GM19240 (cell line): ENCODE results near the gene MACO1.
"Not testable (repeated sequence)": the region's sequence is repeated elsewhere in the genome, so short reads cannot be mapped to it uniquely, and the experiment has no call there.

Experiments used
- DNase-seq: peaks from one replicate; pipeline ENCODE4 v3.0.0; 2011; ENCODE audit warnings: low spot score; ENCODE audit not compliant: insufficient read length

MACO1 gene

DNA sequence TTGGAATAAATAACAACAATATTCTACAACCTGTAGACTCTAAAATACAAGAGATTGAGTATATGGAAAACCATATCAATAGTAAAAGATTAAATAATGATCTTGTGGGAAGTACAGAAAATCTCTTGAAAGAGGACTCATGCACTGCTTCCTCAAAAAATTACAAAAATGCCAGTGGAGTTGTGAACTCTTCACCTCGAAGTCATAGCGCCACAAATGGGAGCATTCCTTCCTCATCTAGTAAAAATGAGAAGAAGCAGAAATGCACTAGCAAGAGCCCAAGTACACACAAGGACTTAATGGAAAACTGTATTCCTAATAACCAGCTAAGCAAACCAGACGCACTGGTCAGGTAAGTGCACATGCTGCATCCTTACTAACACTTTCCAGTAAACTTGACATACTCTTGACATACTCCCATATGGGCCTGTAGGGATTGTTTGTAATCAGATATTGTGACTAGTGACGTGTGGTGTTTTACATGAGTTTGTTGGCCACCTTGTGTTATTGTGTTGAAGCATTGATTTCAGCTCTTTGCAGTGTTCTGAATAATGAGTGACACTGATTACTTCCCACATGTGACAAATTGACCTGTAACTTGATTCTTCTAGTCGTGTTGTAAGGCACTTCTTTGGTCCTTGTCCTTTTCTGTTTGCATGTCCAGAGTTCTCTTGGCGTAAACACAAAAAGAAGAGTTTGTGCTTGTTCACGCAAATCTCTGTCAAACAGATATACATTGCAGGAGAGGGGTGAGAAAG is 28.0 kb downstream of the MACO1 start:
- DNase-seq: no peak

DNA sequence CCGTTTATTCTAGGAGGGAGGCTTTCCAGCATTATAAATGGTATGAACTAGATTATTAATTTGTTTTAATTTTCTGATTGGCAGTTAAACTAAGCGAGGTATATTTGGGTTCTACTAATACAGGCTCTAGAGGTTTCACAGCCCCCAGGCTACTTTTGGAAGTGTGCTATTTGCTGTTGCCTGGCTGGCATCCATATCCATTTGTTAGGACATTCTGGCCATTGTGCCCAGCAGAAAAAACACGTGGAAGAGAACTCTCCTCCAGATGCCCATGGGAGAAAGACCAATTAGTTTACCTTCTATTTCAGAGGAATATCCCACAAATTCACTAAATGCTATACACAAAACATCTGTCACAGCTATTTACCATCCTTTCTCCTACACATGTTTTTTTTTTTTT is 29.3 kb downstream of the MACO1 start:
- no peak for DNase-seq

DNA sequence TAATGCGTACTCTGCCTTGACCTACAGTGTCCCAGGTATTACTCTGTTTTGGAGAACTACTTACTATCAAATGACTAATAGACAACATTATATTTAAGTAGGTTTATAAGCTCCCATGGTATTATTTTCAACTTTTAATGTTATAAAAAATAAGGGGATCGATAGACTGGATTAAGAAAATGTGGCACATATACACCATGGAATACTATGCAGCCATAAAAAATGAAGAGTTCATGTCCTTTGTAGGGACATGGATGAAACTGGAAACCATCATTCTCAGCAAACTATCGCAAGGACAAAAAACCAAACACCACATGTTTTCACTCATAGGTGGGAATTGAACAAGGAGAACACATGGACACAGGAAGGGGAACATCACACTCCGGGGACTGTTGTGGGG is 30.1 kb downstream of the MACO1 start:
- DNase-seq: not testable (repeated sequence)

DNA sequence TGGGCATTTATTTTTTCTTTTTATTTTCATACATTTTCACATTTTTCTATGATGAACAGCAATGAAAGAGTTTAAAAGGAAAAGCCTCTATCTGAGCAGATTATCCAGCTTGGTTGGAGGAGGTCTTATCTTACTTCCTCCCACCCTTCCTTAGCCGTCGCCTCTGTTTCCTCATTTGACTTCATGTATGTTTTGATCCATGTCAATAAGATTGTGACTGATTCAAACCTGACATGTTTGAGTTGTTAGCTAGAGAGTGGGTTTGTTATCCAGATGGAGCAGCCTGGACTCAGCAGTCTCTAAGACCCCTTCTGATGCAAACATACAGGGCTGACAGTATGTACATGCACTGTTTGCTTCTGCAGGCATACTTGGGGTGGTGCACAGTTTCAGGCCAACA is 31.2 kb downstream of the MACO1 start:
- DNase-seq: no peak

DNA sequence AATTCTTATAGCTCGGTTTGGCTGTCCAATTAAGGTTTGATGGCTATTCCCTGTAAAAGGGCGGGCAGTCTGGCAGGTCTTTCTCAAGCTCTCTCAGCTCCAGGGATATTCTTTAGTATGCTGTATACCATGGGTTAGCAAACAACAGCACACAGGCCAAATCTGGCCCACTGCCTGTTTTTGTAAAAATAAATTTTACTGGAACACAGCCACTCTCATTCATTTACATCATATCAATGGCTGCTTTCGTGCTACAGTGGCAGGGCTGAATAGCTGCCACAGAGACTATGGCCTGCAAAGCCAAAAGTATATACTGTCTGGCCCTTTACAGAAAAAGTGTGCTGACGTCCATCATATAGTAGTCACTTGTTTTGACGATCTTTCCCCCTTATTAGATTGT is 32.0 kb downstream of the MACO1 start:
- DNase-seq: no peak

DNA sequence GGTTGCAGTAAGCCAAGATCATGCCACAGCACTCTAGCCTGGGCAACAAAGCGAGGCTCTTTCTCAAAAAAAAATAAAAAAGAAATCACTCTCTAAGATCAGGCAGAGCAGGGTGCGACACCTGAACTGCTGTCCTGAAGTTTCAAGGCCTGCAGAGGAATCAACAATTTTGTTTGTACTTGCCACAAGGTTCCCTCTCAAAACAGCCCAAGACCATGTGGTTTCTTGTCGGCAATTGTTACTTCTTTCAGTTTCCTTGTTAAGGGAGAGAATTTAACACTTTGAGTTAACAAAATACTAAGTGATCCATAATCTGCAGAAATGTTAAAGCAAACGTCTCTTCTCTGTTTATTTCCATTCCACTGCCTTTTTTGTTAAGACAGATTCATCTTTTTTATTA is 36.5 kb downstream of the MACO1 start:
- no peak for DNase-seq

DNA sequence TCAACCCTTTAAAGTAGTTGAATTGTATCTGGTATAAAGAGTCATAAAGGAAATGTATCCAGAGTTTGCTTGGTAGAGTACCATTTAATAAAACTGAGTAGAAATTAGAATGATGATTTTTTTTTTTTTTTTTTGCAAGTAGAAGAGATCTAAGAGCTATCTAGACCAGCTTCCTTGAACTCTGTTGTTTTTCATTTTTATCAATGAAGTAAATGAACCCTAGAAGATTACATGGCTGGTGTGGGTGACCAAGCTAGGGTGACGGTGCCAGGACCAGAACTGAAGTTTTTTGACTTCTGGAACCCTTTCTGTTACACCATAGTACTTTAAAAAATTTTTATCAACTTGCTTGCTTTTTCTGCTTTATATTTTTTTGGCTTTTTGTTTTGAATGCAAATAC is 36.9 kb downstream of the MACO1 start:
- DNase-seq: no peak

DNA sequence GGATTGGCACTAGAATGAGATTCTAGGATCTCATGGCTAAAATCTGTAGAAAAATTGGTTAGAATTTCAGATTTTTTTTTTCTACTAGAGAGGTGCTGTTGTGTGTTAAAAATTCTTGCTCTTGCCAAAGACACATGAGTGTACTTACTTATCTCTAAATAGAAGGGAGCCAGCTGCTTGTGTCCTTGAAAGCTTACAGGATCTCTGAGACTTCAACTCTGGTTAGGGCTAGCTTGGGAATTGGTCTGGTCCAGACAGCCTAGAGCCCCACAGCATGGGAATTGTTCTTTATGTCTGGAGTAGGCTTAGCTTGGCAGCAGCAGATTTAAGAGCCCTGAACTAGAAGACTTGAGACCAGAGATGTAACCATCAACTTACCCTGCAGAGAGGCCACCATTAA is 37.3 kb downstream of the MACO1 start:
- no peak for DNase-seq

DNA sequence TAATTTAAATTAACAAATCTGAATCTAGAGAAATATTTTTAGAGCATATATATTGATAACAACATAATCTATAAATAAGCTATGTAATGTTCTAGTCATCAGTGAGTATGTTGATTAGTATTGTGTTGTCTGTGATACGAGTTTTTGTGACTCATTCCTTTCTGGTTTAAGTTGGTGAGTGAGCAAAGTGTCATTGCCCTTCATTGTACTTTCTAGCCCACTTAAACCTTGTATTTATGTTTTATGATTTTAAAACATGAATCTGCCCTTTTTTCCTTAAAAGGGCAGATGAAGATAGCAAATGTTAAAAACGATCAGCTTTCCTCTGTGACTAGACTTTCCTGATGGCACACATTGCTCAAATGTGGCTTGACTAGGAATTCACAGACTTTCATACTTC is 38.5 kb downstream of the MACO1 start:
- no peak for DNase-seq

DNA sequence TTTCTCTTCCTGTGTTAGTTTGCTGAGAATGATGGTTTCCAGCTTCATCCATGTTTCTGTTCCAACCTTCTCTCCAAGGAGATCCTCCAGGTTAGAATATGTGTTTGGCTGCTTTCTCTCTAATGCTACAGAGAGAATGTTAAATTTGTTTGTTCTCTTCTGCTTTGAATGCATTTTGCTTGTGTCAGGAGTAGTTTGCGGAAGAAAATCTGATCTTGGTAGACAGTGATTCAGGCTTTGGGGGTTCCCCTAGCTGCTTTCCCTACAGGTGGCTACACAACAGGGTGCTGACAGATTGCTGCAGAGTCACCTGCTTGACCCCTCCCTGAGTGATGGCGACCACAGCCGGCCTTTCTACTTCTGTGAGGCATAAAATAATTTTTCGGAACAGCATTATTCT is 41.8 kb downstream of the MACO1 start:
- DNase-seq: no peak

DNA sequence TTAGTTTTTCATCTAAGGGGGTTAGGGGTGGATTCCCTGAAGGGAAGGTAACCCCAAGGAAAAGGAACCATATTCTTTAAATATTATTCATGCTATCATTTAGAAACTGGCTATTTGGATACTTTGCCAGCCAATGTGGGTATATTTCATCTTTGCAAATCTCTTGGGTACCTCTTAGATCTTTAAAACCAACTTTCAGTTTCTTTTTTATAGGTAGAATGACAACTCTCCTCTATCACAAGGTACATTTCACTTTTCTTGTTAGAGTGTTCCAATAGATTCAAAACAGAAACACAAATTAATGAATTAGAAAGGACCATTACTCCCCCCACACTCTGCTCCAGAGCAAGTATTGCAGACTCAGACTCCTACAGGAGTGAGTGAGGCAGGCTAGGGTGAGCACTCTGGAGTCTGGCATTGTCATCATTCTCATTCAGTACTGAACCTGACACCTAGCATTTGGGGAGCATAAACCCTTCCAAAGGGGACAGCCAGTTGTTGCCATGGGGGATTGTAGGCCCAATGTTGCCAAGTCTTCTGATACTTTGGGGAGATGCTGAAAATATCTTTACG is 43.0 kb downstream of the MACO1 start:
- DNase-seq: no peak

DNA sequence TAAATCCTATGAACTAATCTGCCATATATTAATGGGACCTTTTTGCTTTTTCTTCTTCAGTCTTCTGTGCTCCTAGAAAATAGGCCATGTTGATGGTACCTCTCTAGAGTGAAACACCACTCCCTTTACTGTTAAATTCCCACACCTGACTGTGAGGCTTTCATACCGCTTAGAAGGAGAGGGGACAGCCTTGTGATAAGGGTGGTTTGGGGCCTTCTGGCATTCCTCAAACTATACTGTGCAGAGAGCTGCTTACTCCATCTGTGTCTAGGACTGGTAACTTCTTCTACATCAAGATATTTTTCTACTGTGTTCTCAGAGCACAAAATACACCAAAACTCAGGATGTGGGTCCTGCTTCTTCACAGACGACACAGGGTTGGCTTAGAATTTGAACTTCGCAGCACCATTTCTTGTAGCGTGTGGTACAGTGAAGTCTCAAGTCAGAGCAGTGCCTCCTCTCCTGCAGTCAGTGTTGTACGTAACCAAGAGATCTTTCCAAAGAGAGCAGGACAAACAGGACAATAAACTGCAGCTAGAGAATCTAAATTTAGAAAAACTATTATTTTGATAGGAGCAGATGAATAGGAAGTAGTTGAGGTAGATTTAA is 43.8 kb downstream of the MACO1 start:
- DNase-seq: no peak

DNA sequence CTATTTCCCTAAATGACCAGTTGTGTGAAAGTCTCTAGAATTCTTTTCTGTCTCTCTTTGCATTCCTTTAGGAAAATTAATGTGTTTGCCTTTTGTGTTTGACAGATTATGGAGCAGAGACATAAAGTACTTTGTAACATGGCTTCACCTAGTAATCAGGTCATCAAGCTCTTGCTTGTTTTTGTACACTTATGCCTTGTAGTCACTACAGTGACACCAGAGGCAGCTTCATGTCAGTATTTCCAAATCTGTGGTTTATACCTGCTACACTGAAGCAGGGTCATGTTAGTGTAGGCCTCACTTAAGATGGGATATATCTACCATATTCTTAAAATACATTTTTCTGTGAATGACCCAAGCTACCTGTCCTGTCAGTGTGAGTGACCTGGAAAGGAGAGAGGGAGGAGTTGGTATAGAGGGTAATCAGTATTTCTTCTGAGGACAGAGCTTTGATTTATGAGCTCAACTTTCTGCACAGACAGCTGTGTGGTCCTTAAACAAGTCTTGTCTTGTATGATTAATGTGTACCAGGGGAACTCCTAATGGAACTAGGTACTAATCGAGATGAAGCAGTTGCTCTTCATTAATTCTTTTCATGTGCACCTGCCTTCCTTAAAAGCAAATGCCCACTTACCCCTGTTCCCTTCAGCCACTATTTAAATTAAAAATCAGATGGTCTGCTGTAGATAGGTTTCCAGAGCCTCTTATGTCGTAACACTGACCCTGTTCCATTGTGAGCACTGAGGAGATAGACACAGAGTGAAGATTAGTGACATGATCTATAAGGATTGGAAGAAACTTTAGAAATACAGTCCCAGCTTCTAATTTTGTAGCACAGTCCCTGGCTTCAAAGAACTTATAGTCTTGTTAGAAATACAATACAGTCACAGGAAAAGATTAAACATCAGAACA is 45.7 kb downstream of the MACO1 start:
- DNase-seq: no peak

DNA sequence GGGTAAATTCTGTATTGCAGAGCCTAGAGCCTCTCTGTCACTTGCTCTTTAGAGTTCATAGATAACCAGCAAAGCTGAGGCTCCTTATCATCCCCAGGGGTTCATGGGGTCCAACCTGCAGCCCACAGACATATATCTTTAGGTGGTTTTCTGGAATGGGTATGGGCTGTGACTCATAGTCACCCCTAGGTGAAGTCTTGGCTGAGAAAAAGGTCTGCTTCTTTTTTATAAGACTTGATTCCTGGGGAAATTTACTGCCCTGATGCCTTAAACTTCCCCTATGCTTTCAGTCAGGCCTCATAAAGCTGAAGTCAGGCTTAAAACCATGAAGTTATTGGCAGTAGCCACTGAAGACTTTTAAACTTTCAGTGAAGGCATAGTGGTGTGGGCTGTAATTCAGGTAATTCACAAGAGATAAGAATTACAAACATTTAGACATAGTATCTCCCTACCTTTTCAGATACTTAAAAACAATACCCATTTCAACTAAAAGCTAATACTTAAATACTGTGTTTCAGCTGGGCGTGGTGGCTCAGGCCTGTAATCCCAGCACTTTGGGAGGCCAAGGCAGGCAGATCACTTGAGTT is 46.8 kb downstream of the MACO1 start:
- no peak for DNase-seq

DNA sequence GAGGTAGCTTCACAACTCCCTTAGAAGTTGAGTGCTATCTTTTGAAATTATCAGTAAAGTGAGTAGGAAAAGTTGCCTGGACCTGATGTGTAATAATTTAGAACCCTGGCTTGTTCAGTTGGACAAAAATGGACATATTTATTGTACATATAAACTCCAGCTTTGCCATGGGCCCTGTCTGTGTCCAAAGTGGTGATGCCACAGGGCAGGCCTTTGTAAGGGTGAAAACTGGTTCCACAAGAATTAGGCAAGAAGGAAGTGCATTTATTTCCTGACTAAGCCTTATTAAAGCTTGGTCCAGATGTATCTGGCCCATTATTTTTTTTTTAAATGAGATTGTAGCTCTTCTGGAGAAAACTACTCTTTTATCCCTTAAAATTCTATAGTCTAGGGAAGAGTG is 47.9 kb downstream of the MACO1 start:
- DNase-seq: no peak

DNA sequence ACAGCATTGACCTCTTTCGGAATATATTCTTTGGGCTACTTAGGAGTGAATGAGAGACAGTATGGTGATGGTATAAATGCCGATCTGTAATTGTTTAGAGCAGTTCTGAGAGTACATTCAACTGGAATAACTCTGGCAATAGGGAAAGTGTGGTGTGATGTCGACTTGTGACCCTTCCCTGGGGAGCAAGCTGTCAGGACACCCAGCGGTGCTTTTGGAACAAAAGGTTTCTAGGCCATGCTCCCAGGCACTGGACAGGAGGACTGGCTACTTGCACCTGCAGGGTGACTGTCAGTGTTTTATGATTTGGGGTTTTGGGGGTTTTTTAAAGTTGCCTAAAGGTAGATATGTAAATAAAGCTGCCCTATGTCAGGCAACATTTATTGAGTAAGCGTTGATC is 50.9 kb downstream of the MACO1 start:
- no peak for DNase-seq

DNA sequence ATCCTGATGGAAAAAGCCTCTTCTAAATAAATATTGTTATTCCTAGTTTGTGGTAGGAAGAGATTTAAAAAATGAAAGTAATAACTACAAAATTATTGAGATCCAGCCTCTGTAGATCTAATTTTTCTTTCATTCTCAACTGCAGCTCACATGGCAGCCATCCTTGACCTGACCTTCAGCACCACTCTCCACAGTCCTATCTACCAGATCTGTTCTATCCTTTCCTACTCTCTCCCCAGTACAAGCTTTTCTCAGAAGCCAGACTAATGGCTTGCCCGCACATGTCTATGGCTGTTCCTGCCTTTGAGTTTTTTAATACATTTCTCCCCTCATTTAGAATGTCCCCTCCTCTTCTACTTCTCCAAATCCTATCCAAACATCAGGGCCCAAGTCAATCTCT is 51.5 kb downstream of the MACO1 start:
- DNase-seq: no peak

DNA sequence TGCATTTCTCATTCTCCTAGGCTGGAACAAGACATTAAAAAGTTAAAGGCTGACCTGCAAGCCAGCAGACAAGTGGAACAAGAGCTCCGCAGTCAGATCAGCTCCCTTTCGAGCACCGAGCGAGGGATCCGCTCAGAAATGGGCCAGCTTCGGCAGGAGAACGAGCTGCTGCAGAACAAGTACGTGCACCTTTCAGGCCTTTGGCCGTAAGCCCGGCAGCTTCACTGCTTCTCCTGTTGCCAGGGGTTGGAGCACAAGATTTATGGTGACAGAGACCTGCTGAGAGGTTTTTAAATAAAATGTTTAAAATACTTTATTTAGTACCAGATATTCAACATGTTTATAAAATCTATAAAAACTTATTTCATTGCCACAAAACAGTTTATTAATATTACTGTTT is 53.4 kb downstream of the MACO1 start:
- no peak for DNase-seq

DNA sequence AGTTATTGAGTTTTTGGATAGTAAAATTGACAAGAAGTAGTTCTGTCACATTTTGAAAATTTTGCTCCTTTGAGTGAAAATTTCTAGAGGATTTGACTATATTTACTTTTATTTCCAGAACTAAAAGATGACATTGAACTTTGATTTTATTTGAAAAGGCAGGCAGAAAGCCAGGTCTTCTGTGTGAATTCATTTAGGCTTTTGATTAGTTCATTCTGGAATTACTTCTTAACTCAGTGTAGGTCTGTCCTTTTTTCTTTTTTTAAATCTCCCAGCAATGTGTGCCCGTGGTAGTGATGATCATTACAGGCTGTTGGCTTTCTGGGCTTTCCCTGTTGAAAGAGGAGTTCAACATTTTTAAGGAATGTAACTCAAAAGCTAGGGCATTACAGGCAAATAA is 53.8 kb downstream of the MACO1 start:
- DNase-seq: no peak

DNA sequence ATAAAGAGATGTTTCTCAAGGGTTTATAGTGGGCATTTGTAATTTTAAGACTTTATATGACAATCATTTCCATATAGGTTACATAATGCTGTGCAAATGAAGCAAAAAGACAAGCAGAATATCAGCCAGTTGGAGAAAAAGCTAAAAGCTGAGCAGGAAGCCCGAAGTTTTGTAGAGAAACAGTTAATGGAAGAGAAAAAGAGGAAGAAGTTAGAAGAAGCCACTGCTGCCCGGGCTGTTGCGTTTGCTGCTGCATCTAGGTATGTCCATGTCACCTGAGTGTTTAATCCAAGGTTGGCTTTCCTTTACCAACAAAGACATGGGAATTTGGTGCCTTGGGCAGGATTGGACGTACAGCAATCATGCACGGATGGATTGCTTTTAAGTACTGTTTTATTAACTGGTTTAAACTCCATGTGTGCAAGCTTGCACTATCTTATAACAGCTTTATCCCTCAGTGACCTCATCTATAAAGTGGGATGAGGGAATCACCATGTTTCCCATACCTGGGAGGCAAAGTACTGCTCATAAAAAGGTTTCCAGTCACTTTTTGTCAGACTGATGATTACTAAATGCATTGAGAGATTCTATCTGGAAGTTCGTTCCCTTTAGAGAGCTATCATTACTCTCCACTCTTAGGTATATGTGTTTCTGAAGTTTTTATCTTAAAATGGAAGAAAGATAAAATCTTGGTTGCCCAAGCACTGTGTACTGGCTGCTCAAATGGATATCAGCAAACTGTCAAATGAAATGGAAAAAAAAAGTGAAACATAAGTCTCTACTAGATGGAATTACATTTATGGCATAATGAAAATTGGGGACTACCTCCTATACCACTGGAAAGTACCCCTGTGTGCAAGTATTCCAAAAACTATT is 55.1 kb downstream of the MACO1 start:
- DNase-seq: no peak

DNA sequence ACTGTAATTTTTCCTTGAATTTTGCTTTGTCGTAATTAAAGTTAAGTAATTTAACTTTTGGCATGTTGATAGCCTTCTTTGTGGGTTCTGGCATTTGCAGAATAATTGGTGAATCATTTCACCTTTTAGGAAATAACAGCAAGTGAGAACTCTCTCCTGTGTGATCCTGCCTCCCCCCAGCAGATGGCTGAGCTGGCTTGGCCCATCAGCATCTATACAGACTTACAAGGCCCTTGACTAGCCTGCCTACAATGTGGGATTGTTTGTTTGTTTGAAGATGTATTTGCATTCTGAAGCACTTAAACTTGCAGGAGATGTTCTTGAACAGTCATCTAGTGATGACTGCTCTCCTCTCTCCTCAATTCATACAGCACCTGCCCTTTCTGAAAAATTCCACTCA is 55.9 kb downstream of the MACO1 start:
- no peak for DNase-seq
